H9 (cell line): ENCODE data around the gene AGTPBP1. TPM values are rescaled to one million over a fixed set of nuclear protein-coding genes. Genes with fewer than 3 reads are reported as not detected.

Source experiments
- DNase-seq: peaks from one replicate; pipeline ENCODE4 v3.0.0-alpha.2; 2017
- H2AFZ ChIP-seq: one replicate; pipeline ENCODE4 v1.6.1; 2013; ENCODE audit warnings: mild to moderate bottlenecking, low read length, control low read depth, moderate library complexity
- H2AK5ac ChIP-seq: 2 replicates; pipeline ENCODE4 v1.6.1; 2013; ENCODE audit warnings: low read length, control low read depth, mixed read lengths; ENCODE audit not compliant: insufficient read length
- H2BK120ac ChIP-seq: one replicate; pipeline ENCODE4 v1.6.1; 2013; ENCODE audit warnings: low read depth, mild to moderate bottlenecking, low read length, control low read depth, inconsistent platforms; ENCODE audit not compliant: poor library complexity, severe bottlenecking
- H2BK12ac ChIP-seq: 2 replicates; pipeline ENCODE4 v1.6.1; 2013; ENCODE audit warnings: low read length, control low read depth, mixed read lengths, low read depth; ENCODE audit not compliant: insufficient read length
- H2BK15ac ChIP-seq: 2 replicates; pipeline ENCODE4 v1.6.1; 2013; ENCODE audit warnings: low read depth, low read length, control low read depth
- H2BK20ac ChIP-seq: one replicate; pipeline ENCODE4 v1.6.1; 2013; ENCODE audit warnings: low read depth, mild to moderate bottlenecking, low read length, control low read depth, inconsistent platforms; ENCODE audit not compliant: poor library complexity, severe bottlenecking
- H2BK5ac ChIP-seq: 2 replicates; pipeline ENCODE4 v1.6.1; 2013; ENCODE audit warnings: low read length, control low read depth, mixed read lengths; ENCODE audit not compliant: insufficient read length
- H3K14ac ChIP-seq: 2 replicates; pipeline ENCODE4 v1.6.1; 2013; ENCODE audit warnings: low read length, control low read depth; ENCODE audit not compliant: insufficient read depth
- H3K18ac ChIP-seq: 2 replicates; pipeline ENCODE4 v1.6.1; 2013; ENCODE audit warnings: low read depth, mild to moderate bottlenecking, mixed read lengths, low read length, control low read depth; ENCODE audit not compliant: insufficient read length
- H3K23ac ChIP-seq: 2 replicates; pipeline ENCODE4 v1.6.1; 2013; ENCODE audit warnings: low read length, control low read depth, mixed read lengths, low read depth; ENCODE audit not compliant: insufficient read length
- H3K23me2 ChIP-seq: 2 replicates; pipeline ENCODE4 v1.6.1; 2013; ENCODE audit warnings: low read depth, mild to moderate bottlenecking, mixed read lengths, low read length, control low read depth; ENCODE audit not compliant: insufficient read length, poor library complexity, severe bottlenecking
- H3K27ac ChIP-seq: 2 replicates; pipeline ENCODE4 v1.5.1; 2013; ENCODE audit warnings: low read length, control low read depth, mixed read lengths, low read depth; ENCODE audit not compliant: insufficient read length
- H3K27me3 ChIP-seq: 2 replicates; pipeline ENCODE4 v1.6.1; 2013; ENCODE audit warnings: low read length, control low read depth, inconsistent platforms; ENCODE audit not compliant: insufficient read depth
- H3K4ac ChIP-seq: 2 replicates; pipeline ENCODE4 v1.6.1; 2013; ENCODE audit warnings: low read depth, mild to moderate bottlenecking, control low read depth, inconsistent platforms, low read length, moderate library complexity
- H3K4me1 ChIP-seq: 2 replicates; pipeline ENCODE4 v1.6.1; 2013; ENCODE audit warnings: low read length, control low read depth, inconsistent platforms; ENCODE audit not compliant: insufficient read depth
- H3K4me2 ChIP-seq: 2 replicates; pipeline ENCODE4 v1.6.1; 2013; ENCODE audit warnings: low read length, control low read depth, mixed read lengths; ENCODE audit not compliant: insufficient read length, insufficient read depth
- H3K56ac ChIP-seq: 2 replicates; pipeline ENCODE4 v1.6.1; 2013; ENCODE audit warnings: low read depth, mild to moderate bottlenecking, mixed read lengths, low read length, control low read depth; ENCODE audit not compliant: insufficient read length
- H3K79me1 ChIP-seq: 2 replicates; pipeline ENCODE4 v1.6.1; 2013; ENCODE audit warnings: low read depth, mild to moderate bottlenecking, moderate library complexity, low read length, control low read depth, inconsistent platforms; ENCODE audit not compliant: insufficient read depth, poor library complexity, severe bottlenecking
- H3K79me2 ChIP-seq: 2 replicates; pipeline ENCODE4 v1.6.1; 2013; ENCODE audit warnings: low read length, control low read depth, inconsistent platforms; ENCODE audit not compliant: insufficient read depth
- H3K9ac ChIP-seq: 2 replicates; pipeline ENCODE4 v1.6.1; 2013; ENCODE audit warnings: low read length, control low read depth, mixed read lengths; ENCODE audit not compliant: insufficient read length; ENCODE audit errors: extremely low read depth
- H3K9me3 ChIP-seq: one replicate; pipeline ENCODE4 v1.6.1; 2013; ENCODE audit warnings: low read depth, low read length, inconsistent platforms; ENCODE audit not compliant: control insufficient read depth
- H3T11ph ChIP-seq: one replicate; pipeline ENCODE4 v1.6.1; 2013; ENCODE audit warnings: mild to moderate bottlenecking, low read length, control low read depth, inconsistent platforms
- H4K20me1 ChIP-seq: one replicate; pipeline ENCODE4 v1.6.1; 2013; ENCODE audit not compliant: control insufficient read depth, insufficient read length, insufficient read depth
- H4K5ac ChIP-seq: 2 replicates; pipeline ENCODE4 v1.6.1; 2013; ENCODE audit warnings: low read depth, mild to moderate bottlenecking, mixed read lengths, low read length, control low read depth; ENCODE audit not compliant: insufficient read length
- H4K8ac ChIP-seq: replicated peaks from 2 replicates; pipeline ENCODE4 v1.6.1; 2013; ENCODE audit warnings: low read length, control low read depth, mixed read lengths, low read depth; ENCODE audit not compliant: insufficient read length
- H4K91ac ChIP-seq: 2 replicates; pipeline ENCODE4 v1.6.1; 2013; ENCODE audit warnings: low read depth, mild to moderate bottlenecking, moderate library complexity, mixed read lengths, low read length, control low read depth; ENCODE audit not compliant: insufficient read length
- H3K27ac Mint-ChIP-seq, 3 experiments: 2 replicates in 2 of 3; 3 replicates in 1 of 3; pipeline ENCODE4 v1.8.0; 2020 to 2021; ENCODE audit warnings: mixed read lengths in 3 of 3, mild to moderate bottlenecking in 1 of 3, moderate library complexity in 1 of 3
- H3K27me3 Mint-ChIP-seq: 2 replicates; pipeline ENCODE4 v1.8.0; 2021; ENCODE audit warnings: low read depth, mild to moderate bottlenecking, moderate library complexity, mixed read lengths
- H3K36me3 Mint-ChIP-seq, 3 experiments: 2 replicates in 2 of 3; 3 replicates in 1 of 3; pipeline ENCODE4 v1.8.0; 2020 to 2021; ENCODE audit warnings: low read depth in 3 of 3, mixed read lengths in 3 of 3; ENCODE audit not compliant: insufficient read depth in 1 of 3
- H3K4me1 Mint-ChIP-seq, 2 experiments: 2 replicates each; pipeline ENCODE4 v1.8.0; 2020; ENCODE audit warnings: mixed read lengths in 2 of 2
- H3K4me3 Mint-ChIP-seq, 2 experiments: 2 replicates in 1 of 2; 3 replicates in 1 of 2; pipeline ENCODE4 v1.8.0; 2020 to 2021; ENCODE audit warnings: mild to moderate bottlenecking in 2 of 2, mixed read lengths in 2 of 2, moderate library complexity in 1 of 2
- H3K9me3 Mint-ChIP-seq, 2 experiments: 2 replicates in 1 of 2; 3 replicates in 1 of 2; pipeline ENCODE4 v1.8.0; 2020; ENCODE audit warnings: mild to moderate bottlenecking in 2 of 2, mixed read lengths in 2 of 2, moderate library complexity in 1 of 2
- CTCF ChIP-seq: fragments of 200-600 bp; sonication (generic); conservative IDR thresholded peaks from 3 replicates; pipeline ENCODE4 v1.8.0; 2021; ENCODE audit warnings: antibody characterized with exemption, mild to moderate bottlenecking
- WGBS: extraction: QIAGEN DNeasy Blood & Tissue Kit; methylation state at CpG from one replicate; pipeline ENCODE4 v1.1.7; 2013; ENCODE audit warnings: missing lambda C conversion rate, low lambda C conversion rate, mixed read lengths; ENCODE audit not compliant: insufficient read length; ENCODE audit errors: extremely low coverage; 5-methylcytosine and 5-hydroxymethylcytosine counted together
- total RNA-seq: library from RNA; stranded (reverse); gene quantifications from 2 replicates; pipeline ENCODE4 v1.2.1, GENCODE V29; 2021

AGTPBP1 gene
- total RNA-seq, 1 experiment from 2014 or later, result 53.1 TPM

GRCh38 chr9:85505612-85506011, 236.1 kb downstream of the AGTPBP1 start:
- Mint-ChIP-seq H3K4me1 (peaks cover 0 to 3% of the 10 kb centered on the region in 2 experiments; a peak in 2 of 4 replicates), H3K27me3 (peaks cover 3% of the 10 kb centered on the region; the same call in 1 of the 2 replicates), H3K9me3 (no peaks in the 10 kb centered on the region), H3K4me3 (no peak overlapping the region), H3K36me3 (no peaks in the 10 kb centered on the region), H3K27ac (no peak overlapping the region; a peak in 1 of 7 replicates)
- Histone ChIP-seq H2AK5ac (no peak overlapping the region), H2AFZ (no peak overlapping the region), H4K8ac (no peak overlapping the region), H2BK15ac (no peak overlapping the region), H2BK12ac (no peak overlapping the region), H4K20me1 (no peaks in the 10 kb centered on the region), H3K4me1 (no peaks in the 10 kb centered on the region), H3K18ac (no peak overlapping the region), H3K56ac (no peak overlapping the region), H3K23ac (no peak overlapping the region), H3K4ac (no peak overlapping the region), H3K27ac (no peak overlapping the region), H4K91ac (no peak overlapping the region), H3K9ac (no peak overlapping the region), H3K27me3 (no peaks in the 10 kb centered on the region), H2BK120ac (no peak overlapping the region), H4K5ac (no peak overlapping the region), H3K23me2 (no peaks in the 10 kb centered on the region), H3K9me3 (no peaks in the 10 kb centered on the region), H3K14ac (no peak overlapping the region), H3K79me1 (no peaks in the 10 kb centered on the region), H3T11ph (no peak overlapping the region), H3K79me2 (no peaks in the 10 kb centered on the region), H2BK20ac (no peak overlapping the region), H3K4me2 (no peak overlapping the region), H2BK5ac (no peak overlapping the region)
- WGBS, result no CpG with 5 or more reads among the region's 7 CpGs
- no peak for DNase-seq
- no peak for TF ChIP-seq CTCF
